ENCODE measurements around the gene FAM13C. TPM values are rescaled to one million over a fixed set of nuclear protein-coding genes. Genes with fewer than 3 reads are reported as not detected.

FAM13C gene
- total and polyA plus RNA-seq, 9 donors = 18.0 to 40.7 (median 31.9) TPM

GRCh38 chr10:59285073-59285472, 77.3 kb downstream of the FAM13C start:
- Histone ChIP-seq H3K4me1 (ENCODE audit: control insufficient read depth, insufficient read depth, low read length) (peaks cover 21% of the 10 kb centered on the region), H3K9me3 (replicated peaks; ENCODE audit: control insufficient read depth, low read depth, low read length) (no peaks in the 10 kb centered on the region), H3K27me3 (ENCODE audit: control insufficient read depth, insufficient read depth, low read length) (no peaks in the 10 kb centered on the region), H3K4me3 (ENCODE audit: low read length) (no peak overlapping the region), H3K27ac (ENCODE audit: low read length) (no peak overlapping the region), H3K36me3 (ENCODE audit: control insufficient read depth, insufficient read depth, low read length) (peaks cover 4% of the 10 kb centered on the region)
- peak; percentile 87 for DNase-seq
- WGBS (ENCODE audit: insufficient coverage) = 57% methylated on average over 1 of the region's 4 CpGs

GRCh38 chr10:59284118-59284975, 78.0 kb downstream of the FAM13C start:
- Histone ChIP-seq H3K9me3 (replicated peaks; ENCODE audit: control insufficient read depth, low read depth, low read length) (no peaks in the 10 kb centered on the region), H3K4me1 (ENCODE audit: control insufficient read depth, insufficient read depth, low read length) (peaks cover 24% of the 10 kb centered on the region), H3K36me3 (ENCODE audit: control insufficient read depth, insufficient read depth, low read length) (peaks cover 4% of the 10 kb centered on the region), H3K27ac (ENCODE audit: low read length) (no peak overlapping the region), H3K4me3 (ENCODE audit: low read length) (no peak overlapping the region), H3K27me3 (ENCODE audit: control insufficient read depth, insufficient read depth, low read length) (no peaks in the 10 kb centered on the region)
- WGBS (ENCODE audit: insufficient coverage) = 62% methylated on average over 7 of the region's 7 CpGs
- DNase-seq = no peak

GRCh38 chr10:59283456-59284091, 78.8 kb downstream of the FAM13C start:
- Histone ChIP-seq H3K9me3 (replicated peaks; ENCODE audit: control insufficient read depth, low read depth, low read length) (no peaks in the 10 kb centered on the region), H3K4me1 (ENCODE audit: control insufficient read depth, insufficient read depth, low read length) (peaks cover 24% of the 10 kb centered on the region), H3K4me3 (ENCODE audit: low read length) (peak overlapping the region; percentile 14), H3K36me3 (ENCODE audit: control insufficient read depth, insufficient read depth, low read length) (peaks cover 4% of the 10 kb centered on the region), H3K27ac (ENCODE audit: low read length) (no peak overlapping the region), H3K27me3 (ENCODE audit: control insufficient read depth, insufficient read depth, low read length) (no peaks in the 10 kb centered on the region)
- peak; percentile 43 for DNase-seq
- 33% methylated on average over 6 of the region's 9 CpGs for WGBS (ENCODE audit: insufficient coverage)

- Histone ChIP-seq H3K4me1 (ENCODE audit: control insufficient read depth, insufficient read depth, low read length) (peaks cover 21% of the 10 kb centered on the region), H3K36me3 (ENCODE audit: control insufficient read depth, insufficient read depth, low read length) (peaks cover 4% of the 10 kb centered on the region), H3K4me3 (ENCODE audit: low read length) (no peak overlapping the region), H3K27me3 (ENCODE audit: control insufficient read depth, insufficient read depth, low read length) (no peaks in the 10 kb centered on the region), H3K27ac (ENCODE audit: low read length) (no peak overlapping the region), H3K9me3 (replicated peaks; ENCODE audit: control insufficient read depth, low read depth, low read length) (no peaks in the 10 kb centered on the region)
- no CpG with 5 or more reads among the region's 1 CpG for WGBS (ENCODE audit: insufficient coverage)
- DNase-seq = no peak
These were observed 80.5 kb downstream of the FAM13C start for GRCh38 chr10:59281861-59282260.

GRCh38 chr10:59279991-59280505, 82.3 kb downstream of the FAM13C start:
- Histone ChIP-seq H3K27me3 (ENCODE audit: control insufficient read depth, insufficient read depth, low read length) (no peaks in the 10 kb centered on the region), H3K36me3 (ENCODE audit: control insufficient read depth, insufficient read depth, low read length) (peaks cover 4% of the 10 kb centered on the region), H3K27ac (ENCODE audit: low read length) (peak overlapping the region; percentile 4), H3K9me3 (replicated peaks; ENCODE audit: control insufficient read depth, low read depth, low read length) (no peaks in the 10 kb centered on the region), H3K4me1 (ENCODE audit: control insufficient read depth, insufficient read depth, low read length) (peaks cover 16% of the 10 kb centered on the region), H3K4me3 (ENCODE audit: low read length) (no peak overlapping the region)
- no CpG with 5 or more reads among the region's 1 CpG for WGBS (ENCODE audit: insufficient coverage)
- peak; percentile 73 for DNase-seq

- no peak overlapping the region for H3K4me3 ChIP-seq (ENCODE audit: low read length)
- peaks cover 14% of the 10 kb centered on the region for H3K4me1 ChIP-seq (ENCODE audit: control insufficient read depth, insufficient read depth, low read length)
- no peak for DNase-seq
- H3K9me3 ChIP-seq (replicated peaks; ENCODE audit: control insufficient read depth, low read depth, low read length) = no peaks in the 10 kb centered on the region
- H3K27ac ChIP-seq (ENCODE audit: low read length) = peak overlapping the region; percentile 4
- no peaks in the 10 kb centered on the region for H3K27me3 ChIP-seq (ENCODE audit: control insufficient read depth, insufficient read depth, low read length)
- H3K36me3 ChIP-seq (ENCODE audit: control insufficient read depth, insufficient read depth, low read length) = peaks cover 4% of the 10 kb centered on the region
- WGBS (ENCODE audit: insufficient coverage) = no CpG with 5 or more reads among the region's 1 CpG
These were observed 82.9 kb downstream of the FAM13C start for GRCh38 chr10:59279476-59279875.

- Histone ChIP-seq H3K9me3 (replicated peaks; ENCODE audit: control insufficient read depth, low read depth, low read length) (no peaks in the 10 kb centered on the region), H3K4me1 (ENCODE audit: control insufficient read depth, insufficient read depth, low read length) (peaks cover 7% of the 10 kb centered on the region), H3K27me3 (ENCODE audit: control insufficient read depth, insufficient read depth, low read length) (no peaks in the 10 kb centered on the region), H3K4me3 (ENCODE audit: low read length) (no peak overlapping the region), H3K36me3 (ENCODE audit: control insufficient read depth, insufficient read depth, low read length) (no peaks in the 10 kb centered on the region), H3K27ac (ENCODE audit: low read length) (no peak overlapping the region)
- peak; percentile 42 for DNase-seq
These were observed 85.4 kb downstream of the FAM13C start for GRCh38 chr10:59276919-59277318.

- H3K27ac ChIP-seq (ENCODE audit: low read length) = no peak overlapping the region
- no peaks in the 10 kb centered on the region for H3K9me3 ChIP-seq (replicated peaks; ENCODE audit: control insufficient read depth, low read depth, low read length)
- no peak overlapping the region for H3K4me3 ChIP-seq (ENCODE audit: low read length)
- peaks cover 7% of the 10 kb centered on the region for H3K4me1 ChIP-seq (ENCODE audit: control insufficient read depth, insufficient read depth, low read length)
- DNase-seq = no peak
- no peaks in the 10 kb centered on the region for H3K36me3 ChIP-seq (ENCODE audit: control insufficient read depth, insufficient read depth, low read length)
- H3K27me3 ChIP-seq (ENCODE audit: control insufficient read depth, insufficient read depth, low read length) = no peaks in the 10 kb centered on the region
These were observed 86.2 kb downstream of the FAM13C start for GRCh38 chr10:59276133-59276532.

- no peaks in the 10 kb centered on the region for H3K4me1 ChIP-seq (ENCODE audit: control insufficient read depth, insufficient read depth, low read length)
- H3K9me3 ChIP-seq (replicated peaks; ENCODE audit: control insufficient read depth, low read depth, low read length) = no peaks in the 10 kb centered on the region
- H3K4me3 ChIP-seq (ENCODE audit: low read length) = no peak overlapping the region
- H3K27me3 ChIP-seq (ENCODE audit: control insufficient read depth, insufficient read depth, low read length) = no peaks in the 10 kb centered on the region
- no CpG with 5 or more reads among the region's 1 CpG for WGBS (ENCODE audit: insufficient coverage)
- peaks cover 6% of the 10 kb centered on the region for H3K36me3 ChIP-seq (ENCODE audit: control insufficient read depth, insufficient read depth, low read length)
- H3K27ac ChIP-seq (ENCODE audit: low read length) = no peak overlapping the region
- no peak for DNase-seq
These were observed 88.9 kb downstream of the FAM13C start for GRCh38 chr10:59273445-59273844.

GRCh38 chr10:59272061-59272460, 90.3 kb downstream of the FAM13C start:
- no peak overlapping the region for H3K4me3 ChIP-seq (ENCODE audit: low read length)
- H3K9me3 ChIP-seq (replicated peaks; ENCODE audit: control insufficient read depth, low read depth, low read length) = no peaks in the 10 kb centered on the region
- no peaks in the 10 kb centered on the region for H3K4me1 ChIP-seq (ENCODE audit: control insufficient read depth, insufficient read depth, low read length)
- DNase-seq = no peak
- peaks cover 9% of the 10 kb centered on the region for H3K36me3 ChIP-seq (ENCODE audit: control insufficient read depth, insufficient read depth, low read length)
- no peaks in the 10 kb centered on the region for H3K27me3 ChIP-seq (ENCODE audit: control insufficient read depth, insufficient read depth, low read length)
- H3K27ac ChIP-seq (ENCODE audit: low read length) = no peak overlapping the region

Measured in muscle of leg (tissue), 11 donors.